A549 treated with AZD2906 at 1 μM for 4 hours (cell line): ENCODE measurements around the gene HES7. TPM values are rescaled to one million over a fixed set of nuclear protein-coding genes. Genes with fewer than 3 reads are reported as not detected.

Experiments used
- total RNA-seq: library from RNA; stranded (reverse); fragments of 200-300 nt; extraction: Qiagen RNA extraction; gene quantifications from 5 replicates; pipeline ENCODE4 v1.2.3, GENCODE V29; 2022

The HES7 gene
- total RNA-seq = 2.3 to 5.4 TPM (median 5.2 TPM) in 5 replicates

GRCh38 chr17:8123695-8124349 lies at the start of gene HES7:
HES7 (minus strand) TSS chr17:8124106; CDS start chr17:8124084, 22 bp downstream.

GRCh38 chr17:8162233-8162996 lies 38.5 kb upstream of the HES7 start, which contains the start of gene VAMP2:
VAMP2 (minus strand) TSS chr17:8162948; CDS start chr17:8162879, 69 bp downstream.

GRCh38 chr17:8152112-8152775 lies 28.3 kb upstream of the HES7 start, which contains the start of gene PER1:
PER1 (minus strand) TSS chr17:8152404; CDS start chr17:8150706, 1,698 bp downstream.

DNA sequence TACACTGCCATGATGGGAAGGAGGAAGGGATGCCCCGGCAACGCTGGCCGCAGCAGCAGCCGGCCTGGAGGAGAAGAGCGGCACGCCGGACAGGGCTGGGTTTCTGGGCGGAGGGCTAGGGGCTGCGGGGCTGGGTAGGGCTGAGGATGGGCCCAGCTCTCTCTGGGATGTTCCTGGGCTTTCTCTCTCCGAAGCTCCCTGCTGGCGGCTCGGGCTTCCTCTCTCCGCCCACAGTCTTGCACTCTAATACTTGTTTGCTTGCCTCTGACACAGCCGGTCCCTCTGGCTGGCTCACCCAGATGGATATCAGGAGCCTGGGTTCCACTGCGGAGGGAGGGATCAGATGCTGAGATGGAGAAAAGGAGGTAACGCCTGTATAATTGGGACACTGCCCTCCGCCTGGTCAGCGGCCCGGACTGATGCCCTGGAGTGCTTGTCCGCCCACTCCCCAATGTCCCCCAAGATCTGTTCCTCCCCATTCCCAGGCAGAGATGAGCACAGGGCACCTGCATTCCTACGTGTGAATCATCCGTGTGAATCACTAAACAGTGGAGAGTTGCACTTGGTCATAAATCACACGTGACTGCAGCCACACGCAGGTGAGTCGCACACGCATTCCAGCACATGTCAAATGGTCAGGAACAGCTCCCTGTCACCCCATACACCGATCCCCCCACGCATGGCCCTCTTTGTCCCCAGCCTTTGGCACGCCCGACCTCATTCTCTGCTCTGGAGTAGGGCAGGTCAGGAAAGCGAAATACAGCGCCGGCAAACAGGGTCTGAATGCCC lies 5.7 kb downstream of the HES7 start, which contains the start of gene ALOXE3:
TSS of gene ALOXE3 (minus strand) at position 535 of the 789 bp plus-strand sequence. CDS start at position 11, 524 bp downstream.

GRCh38 chr17:8087075-8087951 lies 36.6 kb downstream of the HES7 start, which contains the start of gene ALOX12B:
ALOX12B (minus strand) TSS chr17:8087716; CDS start chr17:8087442, 274 bp downstream.

Other genes starting within 250 kb of the HES7 start
- 54.9 to 60.9 TPM (median 60.5 TPM) in 5 replicates for gene CHD3, start 235.3 kb downstream of the HES7 start, total RNA-seq
- gene RNF227, start 207.8 kb downstream of the HES7 start, total RNA-seq = 1.4 to 1.8 TPM (median 1.5 TPM) in 5 replicates
- gene KCNAB3, start 194.2 kb downstream of the HES7 start, total RNA-seq = 1.3 to 3.3 TPM (median 2.2 TPM) in 5 replicates
- gene TRAPPC1, start 192.2 kb downstream of the HES7 start, total RNA-seq = 325 to 343 TPM (median 332 TPM) in 5 replicates
- 37.9 to 48.3 TPM (median 41.6 TPM) in 5 replicates for gene CNTROB, start 191.9 kb downstream of the HES7 start, total RNA-seq
- 0.38 to 0.78 TPM (median 0.50 TPM) in 5 replicates for gene GUCY2D, start 121.5 kb downstream of the HES7 start, total RNA-seq
- 0.42 to 0.60 TPM (median 0.51 TPM) in 5 replicates for gene ALOX15B, start 85.0 kb downstream of the HES7 start, total RNA-seq
- 1.1 to 1.5 TPM (median 1.4 TPM) in 5 replicates for gene ALOX12B, start 36.4 kb downstream of the HES7 start, total RNA-seq
- gene ALOXE3, start 5.6 kb downstream of the HES7 start, total RNA-seq = 5.9 to 10.2 TPM (median 7.3 TPM) in 5 replicates
- gene PER1, start 28.3 kb upstream of the HES7 start, total RNA-seq = 55.8 to 75.2 TPM (median 61.7 TPM) in 5 replicates
- 24.9 to 29.8 TPM (median 27.9 TPM) in 5 replicates for gene VAMP2, start 38.8 kb upstream of the HES7 start, total RNA-seq
- gene TMEM107, start 52.3 kb upstream of the HES7 start, total RNA-seq = 17.9 to 22.3 TPM (median 19.2 TPM) in 5 replicates
- 6.5 to 9.4 TPM (median 8.8 TPM) in 5 replicates for gene BORCS6, start 66.1 kb upstream of the HES7 start, total RNA-seq
- 140 to 157 TPM (median 146 TPM) in 5 replicates for gene AURKB, start 86.5 kb upstream of the HES7 start, total RNA-seq
- gene CTC1, start 124.0 kb upstream of the HES7 start, total RNA-seq = 9.8 to 17.1 TPM (median 13.9 TPM) in 5 replicates
- gene PFAS, start 125.2 kb upstream of the HES7 start, total RNA-seq = 39.9 to 47.3 TPM (median 43.2 TPM) in 5 replicates
- gene RANGRF, start 164.6 kb upstream of the HES7 start, total RNA-seq = 35.6 to 48.3 TPM (median 43.8 TPM) in 5 replicates
- gene SLC25A35, start 171.3 kb upstream of the HES7 start, total RNA-seq = 5.8 to 8.2 TPM (median 7.7 TPM) in 5 replicates
- not detected in 5 replicates for gene ARHGEF15, start 186.1 kb upstream of the HES7 start, total RNA-seq
- gene ODF4, start 215.7 kb upstream of the HES7 start, total RNA-seq = not detected in 5 replicates